Endothelial cell of umbilical vein (primary cell): ENCODE results near the gene C2orf15. TPM values are rescaled to one million over a fixed set of nuclear protein-coding genes. Genes with fewer than 3 reads are reported as not detected.

ENCODE experiments used
- BruUV-seq: library from RNA; stranded (reverse); fragments of 400-500 nt; replicated peaks from 2 replicates; lab custom pipeline; 2021; lab: Mats Ljungman, UMichigan
- CTCF ChIA-PET: fragments of 300-600, 350-600 bp; sonication (Branson Sonifier 250); formaldehyde crosslinking; loops from one replicate; lab custom pipeline; 2021; ENCODE audit warnings: antibody characterized with exemption, inconsistent platforms; lab: Charles Lee
- POLR2A ChIA-PET: fragments of 300-600, 350-600 bp; sonication (Branson Sonifier 250); formaldehyde crosslinking; loops from one replicate; lab custom pipeline; 2021; ENCODE audit warnings: antibody characterized with exemption, inconsistent platforms; lab: Charles Lee
- DNase-seq: peaks from one replicate; pipeline ENCODE4 v3.0.0-alpha.2; 2011; ENCODE audit warnings: low read depth, low spot score
- FAIRE-seq: peaks from 2 replicates; lab custom pipeline; 2011; peaks lifted over from hg19 to GRCh38; lab: Jason Lieb, UNC
- H2AFZ ChIP-seq: 2 replicates; pipeline ENCODE4 v1.6.0; 2012; ENCODE audit warnings: low read depth, low read length, control low read depth, inconsistent platforms
- H3K27ac ChIP-seq: 2 replicates; pipeline ENCODE4 v1.5.1; 2011; ENCODE audit warnings: low read depth, mild to moderate bottlenecking, control low read depth, low read length, moderate library complexity; ENCODE audit not compliant: insufficient read depth
- H3K27me3 ChIP-seq, 2 experiments: 2 replicates each; pipeline versions ENCODE4 v1.6.0 to v1.6.1; 2011; ENCODE audit warnings: low read length in 2 of 2, mixed read lengths in 1 of 2; ENCODE audit not compliant: control insufficient read depth in 2 of 2, insufficient read depth in 2 of 2
- H3K36me3 ChIP-seq, 2 experiments: 2 replicates in 1 of 2; 3 replicates in 1 of 2; pipeline ENCODE4 v1.5.1; 2011; ENCODE audit warnings: low read length in 2 of 2, mild to moderate bottlenecking in 1 of 2, moderate library complexity in 1 of 2; ENCODE audit not compliant: control insufficient read depth in 2 of 2, insufficient read depth in 2 of 2; ENCODE audit errors: extremely low read depth in 1 of 2
- H3K4me1 ChIP-seq: 3 replicates; pipeline ENCODE4 v1.5.1; 2011; ENCODE audit warnings: mild to moderate bottlenecking, low read length; ENCODE audit not compliant: control insufficient read depth, insufficient read depth; ENCODE audit errors: extremely low read depth
- H3K4me2 ChIP-seq: 2 replicates; pipeline ENCODE4 v1.6.1; 2011; ENCODE audit warnings: low read length, control low read depth, mixed read lengths; ENCODE audit not compliant: insufficient read depth
- H3K4me3 ChIP-seq, 3 experiments: fragments of 200-600 bp in 1 of 3; sonication (generic), shearing (Covaris generic) in 1 of 3; replicated peaks in 1 of 3; 2 replicates each; pipeline ENCODE4 v1.5.1; 2011 to 2016; ENCODE audit warnings: control low read depth in 3 of 3, low read length in 3 of 3, mild to moderate bottlenecking in 2 of 3, inconsistent platforms in 1 of 3, low read depth in 1 of 3, moderate library complexity in 1 of 3; ENCODE audit not compliant: insufficient read depth in 1 of 3
- H3K79me2 ChIP-seq: 2 replicates; pipeline ENCODE4 v1.6.0; 2012; ENCODE audit warnings: low read length, inconsistent platforms; ENCODE audit not compliant: control insufficient read depth, insufficient read depth
- H3K9ac ChIP-seq: replicated peaks from 2 replicates; pipeline ENCODE3; 2011; ENCODE audit warnings: low read length, control low read depth; ENCODE audit not compliant: insufficient read depth; ENCODE audit errors: extremely low read depth
- H3K9me1 ChIP-seq: replicated peaks from 3 replicates; pipeline ENCODE4 v1.6.0; 2011; ENCODE audit warnings: mild to moderate bottlenecking, low read length; ENCODE audit not compliant: control insufficient read depth, insufficient read depth; ENCODE audit errors: extremely low read depth
- H3K9me3 ChIP-seq: replicated peaks from 2 replicates; pipeline ENCODE4 v1.5.1; 2012; ENCODE audit warnings: low read length, inconsistent platforms; ENCODE audit not compliant: control insufficient read depth, insufficient read depth
- H4K20me1 ChIP-seq: replicated peaks from 2 replicates; pipeline ENCODE3; 2011; ENCODE audit warnings: mild to moderate bottlenecking, low read length; ENCODE audit not compliant: control insufficient read depth, insufficient read depth; ENCODE audit errors: extremely low read depth
- EZH2 ChIP-seq: IDR thresholded peaks from 2 replicates; pipeline ENCODE4 v1.6.1; 2012; ENCODE audit warnings: borderline replicate concordance, low read depth, mild to moderate bottlenecking, moderate library complexity, low read length, inconsistent platforms; ENCODE audit not compliant: severe bottlenecking
- FOS ChIP-seq: IDR thresholded peaks from 2 replicates; pipeline ENCODE4 v1.6.1; 2011; ENCODE audit warnings: mild to moderate bottlenecking, low read length, moderate library complexity, borderline replicate concordance; ENCODE audit not compliant: insufficient read depth
- GATA2 ChIP-seq: IDR thresholded peaks from 2 replicates; pipeline ENCODE4 v1.7.0; 2011; ENCODE audit warnings: low read depth, mild to moderate bottlenecking, moderate library complexity, mixed read lengths, low read length; ENCODE audit not compliant: insufficient read length, insufficient read depth
- JUN ChIP-seq: IDR thresholded peaks from 2 replicates; pipeline ENCODE4 v1.6.1; 2011; ENCODE audit warnings: borderline replicate concordance, low read depth; ENCODE audit not compliant: insufficient read length, insufficient read depth
- MYC ChIP-seq: IDR thresholded peaks from one replicate; pipeline ENCODE4 v1.6.1; 2011; ENCODE audit warnings: mild to moderate bottlenecking, low read depth, low read length
- POLR2A ChIP-seq: IDR thresholded peaks from 2 replicates; pipeline ENCODE4 v1.6.1; 2012; ENCODE audit warnings: low read depth, mild to moderate bottlenecking, control low read depth, low read length
- POLR2AphosphoS5 ChIP-seq: IDR thresholded peaks from 2 replicates; pipeline ENCODE4 v1.6.1; 2012; ENCODE audit warnings: low read depth, mild to moderate bottlenecking, control low read depth, low read length, moderate library complexity; ENCODE audit not compliant: insufficient read depth
- dilution Hi-C: fragments of 300-500 bp; cut with MboI; formaldehyde crosslinking; loops from one replicate; pipeline ENCODE4 v1.15.0; 2019; ENCODE audit warnings: low sequenced_read_pairs; ENCODE audit not compliant: extremely low pct_ligation_motif_present
- intact Hi-C: fragments of 100-400 bp; cut with micrococcal nuclease; formaldehyde crosslinking; loops from one replicate; pipeline ENCODE4 v1.10.0; 2022
- polyA plus RNA-seq, 4 experiments: library from polyadenylated mRNA; depleted of rRNA in 3 of 4; stranded (reverse) in 3 of 4; unstranded in 1 of 4; fragments of >200 nt; gene quantifications; 2 replicates each; pipeline versions ENCODE4 v1.2.1 to v1.2.3, GENCODE V29; 2011 to 2012; ENCODE audit warnings: missing spikeins in 1 of 4
- total RNA-seq: library from RNA; stranded (reverse); gene quantifications from 2 replicates; pipeline ENCODE4 v1.2.3, GENCODE V29; 2021
- TF ChIP-seq, protein P1 (sequence below), 2 donors: IDR thresholded peaks; 1 replicate in 1 of 2; 2 replicates in 1 of 2; pipeline ENCODE4 v1.5.1; 2011; ENCODE audit warnings: low read length in 2 of 2, mild to moderate bottlenecking in 2 of 2, moderate library complexity in 2 of 2, control low read depth in 1 of 2, inconsistent platforms in 1 of 2, low read depth in 1 of 2; ENCODE audit not compliant: insufficient read depth in 1 of 2; ENCODE audit errors: extremely low read depth in 1 of 2
- TF ChIP-seq, protein P2 (sequence below): IDR thresholded peaks from 2 replicates; pipeline ENCODE4 v1.6.1; 2011; ENCODE audit not compliant: insufficient read depth, insufficient read length

Gene C2orf15
- total and polyA plus RNA-seq, 2 donors (not counting 3 experiments of a cell fraction or from before 2014, with no cell fraction given), result not detected

- intact Hi-C loops, result no loop called here
- dilution Hi-C loops, result no loop called here
- FAIRE-seq, result no peak
- BruUV-seq, result no TSS peak
- no peak overlapping the region for H3K27ac ChIP-seq
- no peak overlapping the region for H3K9ac ChIP-seq
- no peak overlapping the region for H3K4me3 ChIP-seq
- CTCF ChIA-PET, result no interaction called here
- H3K27me3 ChIP-seq, result no peaks in the 10 kb centered on the region
- TF ChIP-seq EZH2 (no peak), JUN (no peak), MYC (no peak), FOS (no peak), GATA2 (no peak), POLR2AphosphoS5 (no peak), POLR2A (no peak)
- TF ChIP-seq, protein P1, sequence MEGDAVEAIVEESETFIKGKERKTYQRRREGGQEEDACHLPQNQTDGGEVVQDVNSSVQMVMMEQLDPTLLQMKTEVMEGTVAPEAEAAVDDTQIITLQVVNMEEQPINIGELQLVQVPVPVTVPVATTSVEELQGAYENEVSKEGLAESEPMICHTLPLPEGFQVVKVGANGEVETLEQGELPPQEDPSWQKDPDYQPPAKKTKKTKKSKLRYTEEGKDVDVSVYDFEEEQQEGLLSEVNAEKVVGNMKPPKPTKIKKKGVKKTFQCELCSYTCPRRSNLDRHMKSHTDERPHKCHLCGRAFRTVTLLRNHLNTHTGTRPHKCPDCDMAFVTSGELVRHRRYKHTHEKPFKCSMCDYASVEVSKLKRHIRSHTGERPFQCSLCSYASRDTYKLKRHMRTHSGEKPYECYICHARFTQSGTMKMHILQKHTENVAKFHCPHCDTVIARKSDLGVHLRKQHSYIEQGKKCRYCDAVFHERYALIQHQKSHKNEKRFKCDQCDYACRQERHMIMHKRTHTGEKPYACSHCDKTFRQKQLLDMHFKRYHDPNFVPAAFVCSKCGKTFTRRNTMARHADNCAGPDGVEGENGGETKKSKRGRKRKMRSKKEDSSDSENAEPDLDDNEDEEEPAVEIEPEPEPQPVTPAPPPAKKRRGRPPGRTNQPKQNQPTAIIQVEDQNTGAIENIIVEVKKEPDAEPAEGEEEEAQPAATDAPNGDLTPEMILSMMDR (IDR thresholded peaks at IDR 0.05; ENCODE audit: extremely low read depth in 1 of 2, insufficient read depth in 1 of 2, low read depth in 1 of 2, low read length in 2 of 2), result no peak
- TF ChIP-seq, protein P2, sequence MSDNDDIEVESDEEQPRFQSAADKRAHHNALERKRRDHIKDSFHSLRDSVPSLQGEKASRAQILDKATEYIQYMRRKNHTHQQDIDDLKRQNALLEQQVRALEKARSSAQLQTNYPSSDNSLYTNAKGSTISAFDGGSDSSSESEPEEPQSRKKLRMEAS, result no peak
- no peaks in the 10 kb centered on the region for H4K20me1 ChIP-seq
- H3K4me1 ChIP-seq, result peaks cover 12% of the 10 kb centered on the region
- peaks cover 58% of the 10 kb centered on the region for H3K79me2 ChIP-seq
- H3K9me3 ChIP-seq, result no peaks in the 10 kb centered on the region
- H3K4me2 ChIP-seq, result no peak overlapping the region
- no peak overlapping the region for H2AFZ ChIP-seq
- peaks cover 2% of the 10 kb centered on the region in 2 experiments for H3K36me3 ChIP-seq
- DNase-seq, result no peak
- H3K9me1 ChIP-seq, result no peaks in the 10 kb centered on the region
- POLR2A ChIA-PET, result no interaction called here
Observed at GRCh38 chr2:99184811-99185210, 43.3 kb downstream of the C2orf15 start.
